ENCODE measurements around the gene IL1RL2. TPM values are rescaled to one million over a fixed set of nuclear protein-coding genes. Genes with fewer than 3 reads are reported as not detected.
A peak's percentile ranks its signal among the peaks of the same experiment; 100 is the strongest.

IL1RL2 gene
- total and polyA plus RNA-seq, 2 of the 4 experiments (the other 2 are of a cell fraction) = 0.09 to 0.36 TPM

GRCh38 chr2:102191501-102191900, 4.7 kb downstream of the IL1RL2 start:
- BruUV-seq (replicated peaks) = no TSS peak
- CTCF ChIA-PET = interaction anchor here (1.2 kb wide), 1 partner anchor 49 kb away, joined by 3 read pairs; no protein-coding TSS in a partner anchor
- in situ Hi-C loops (cut with MboI; ENCODE audit: low sequenced_read_pairs) = no loop called here

More at GRCh38 chr2:102191501-102191900, 4.7 kb downstream of the IL1RL2 start:
- Histone ChIP-seq H3K18ac (ENCODE audit: low read depth, low read length) (no peak overlapping the region), H3K56ac (ENCODE audit: extremely low read depth, insufficient read depth, low read length) (no peak overlapping the region), H4K20me1 (ENCODE audit: insufficient read depth, low read length) (no peaks in the 10 kb centered on the region), H3K4me3 (ENCODE audit: insufficient read depth, low read depth, low read length) (no peak overlapping the region), H4K5ac (ENCODE audit: low read depth, low read length) (no peak overlapping the region), H3K23ac (ENCODE audit: low read depth, low read length) (no peak overlapping the region), H3K9me3 (ENCODE audit: control insufficient read depth, insufficient read depth, low read length) (no peaks in the 10 kb centered on the region), H3K27ac (ENCODE audit: insufficient read depth, low read length) (no peak overlapping the region), H3K4ac (ENCODE audit: low read depth, low read length) (peak overlapping the region; percentile 49; the same call in 1 of the 2 replicates), H4K8ac (ENCODE audit: low read depth in 2 of 2, low read length in 2 of 2) (no peak overlapping the region), H3K36me3 (ENCODE audit: control insufficient read depth, insufficient read depth, low read length) (no peaks in the 10 kb centered on the region), H3K79me1 (ENCODE audit: low read depth in 1 of 2, low read length in 2 of 2) (no peaks in the 10 kb centered on the region), H2AFZ (replicated peaks; ENCODE audit: low read length, poor library complexity) (no peak overlapping the region), H2BK5ac (ENCODE audit: low read depth, low read length, poor library complexity, severe bottlenecking) (no peak overlapping the region), H3K4me1 (ENCODE audit: control insufficient read depth, insufficient read depth, low read length) (peaks cover 3% of the 10 kb centered on the region; the same call in 1 of the 2 replicates), H2BK15ac (ENCODE audit: low read depth, low read length) (peak overlapping the region; percentile 69; the same call in 1 of the 3 replicates), H2AK9ac (replicated peaks; ENCODE audit: low read depth, low read length, poor library complexity) (no peak overlapping the region), H3K9ac (ENCODE audit: low read depth, low read length) (no peak overlapping the region), H2BK20ac (ENCODE audit: low read depth, low read length) (0 out of 2 replicates have a peak overlapping the region, but pooled peaks have one; percentile 23), H4K91ac (ENCODE audit: insufficient read depth, low read depth, low read length) (no peak overlapping the region), H3K9me1 (ENCODE audit: insufficient read depth, low read length) (no peaks in the 10 kb centered on the region), H2BK120ac (ENCODE audit: low read depth, low read length) (no peak overlapping the region), H3K4me2 (ENCODE audit: low read depth, low read length) (no peak overlapping the region), H2AK5ac (ENCODE audit: low read depth, low read length) (peak overlapping the region; percentile 23; the same call in 1 of the 2 replicates), H3K27me3 (ENCODE audit: control insufficient read depth, insufficient read depth, low read length) (no peaks in the 10 kb centered on the region), H3K14ac (replicated peaks; ENCODE audit: low read depth, low read length) (no peak overlapping the region)
- POLR2A ChIA-PET (ENCODE audit: unreplicated experiment) = no interaction called here
- TF ChIP-seq RCOR1 (IDR thresholded peaks at IDR 0.05; ENCODE audit: insufficient replicate concordance, low read length) = no peak
- TF ChIP-seq MXI1 (IDR thresholded peaks at IDR 0.05; ENCODE audit: borderline replicate concordance, low read depth, low read length) = no peak
- TF ChIP-seq MAZ (IDR thresholded peaks at IDR 0.05; ENCODE audit: borderline replicate concordance, low read depth, low read length) = no peak
- TF ChIP-seq CEBPB (IDR thresholded peaks at IDR 0.05; ENCODE audit: low read depth, low read length) = no peak
- no peak for TF ChIP-seq USF2 (IDR thresholded peaks at IDR 0.05; ENCODE audit: low read depth, low read length)
- no peak for TF ChIP-seq RAD21 (IDR thresholded peaks at IDR 0.05; ENCODE audit: low read length)
- no peak for TF ChIP-seq POLR2A (IDR thresholded peaks at IDR 0.05; ENCODE audit: low read depth, low read length)
- no peak for TF ChIP-seq CHD1 (IDR thresholded peaks at IDR 0.05; ENCODE audit: low read depth, low read length)
- no peak for TF ChIP-seq FOS (IDR thresholded peaks at IDR 0.05; ENCODE audit: low read depth, low read length)
- TF ChIP-seq, protein P1, sequence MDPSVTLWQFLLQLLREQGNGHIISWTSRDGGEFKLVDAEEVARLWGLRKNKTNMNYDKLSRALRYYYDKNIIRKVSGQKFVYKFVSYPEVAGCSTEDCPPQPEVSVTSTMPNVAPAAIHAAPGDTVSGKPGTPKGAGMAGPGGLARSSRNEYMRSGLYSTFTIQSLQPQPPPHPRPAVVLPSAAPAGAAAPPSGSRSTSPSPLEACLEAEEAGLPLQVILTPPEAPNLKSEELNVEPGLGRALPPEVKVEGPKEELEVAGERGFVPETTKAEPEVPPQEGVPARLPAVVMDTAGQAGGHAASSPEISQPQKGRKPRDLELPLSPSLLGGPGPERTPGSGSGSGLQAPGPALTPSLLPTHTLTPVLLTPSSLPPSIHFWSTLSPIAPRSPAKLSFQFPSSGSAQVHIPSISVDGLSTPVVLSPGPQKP (IDR thresholded peaks at IDR 0.05; ENCODE audit: borderline replicate concordance, low read depth, low read length) = no peak
- TF ChIP-seq SMC3 (IDR thresholded peaks at IDR 0.05; ENCODE audit: low read depth, low read length) = no peak
- TF ChIP-seq CTCF (conservative IDR thresholded peaks at IDR 0.05; ENCODE audit: low read depth, low read length) = no peak
- no peak for TF ChIP-seq MAFK (IDR thresholded peaks at IDR 0.05; ENCODE audit: low read depth, low read length)
- no peak for TF ChIP-seq BHLHE40 (IDR thresholded peaks at IDR 0.05; ENCODE audit: low read depth, low read length)
- no peak for TF ChIP-seq NFE2L2 (IDR thresholded peaks at IDR 0.05; ENCODE audit: low read depth, low read length)
- no peak for TF ChIP-seq RFX5 (IDR thresholded peaks at IDR 0.05; ENCODE audit: low read depth, low read length)
- no peak for DNase-seq
- WGBS, 2 experiments (ENCODE audit: extremely low coverage in 2 of 2, insufficient read length in 1 of 2) = no CpG with 5 or more reads among the region's 1 CpG
- intact Hi-C loops (cut with micrococcal nuclease) = no loop called here
- dilution Hi-C loops (cut with HindIII; ENCODE audit: low sequenced_read_pairs, unreplicated experiment) = no loop called here
- no peak for ATAC-seq (ENCODE audit: low read depth)

All from IMR-90 (cell line).